ENCODE measurements around the gene RBM25. TPM values are rescaled to one million over a fixed set of nuclear protein-coding genes. Genes with fewer than 3 reads are reported as not detected.

RBM25 gene
- total and polyA plus RNA-seq, 9 donors: 36.5 to 93.5 (median 76.7) TPM

DNA sequence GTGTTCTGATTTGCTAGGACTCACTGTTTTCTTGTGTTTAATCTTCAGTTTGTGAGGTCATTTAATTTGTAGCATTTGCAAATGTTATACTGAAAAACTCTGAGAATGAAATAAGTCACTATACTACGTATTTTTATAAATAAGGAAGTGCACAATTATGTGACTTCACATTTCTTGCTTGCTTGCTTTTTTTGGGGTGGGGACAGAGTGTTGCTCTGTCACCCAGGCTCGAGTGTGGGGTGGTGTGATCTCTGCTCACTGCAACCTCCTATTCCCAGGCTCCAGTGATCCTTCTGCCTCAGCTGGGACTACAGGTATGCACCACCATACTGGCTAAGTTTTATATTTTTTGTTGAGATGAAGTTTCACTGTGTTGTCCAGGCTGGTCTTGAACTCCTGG is 32.7 kb downstream of the RBM25 start:
- H3K9me3 ChIP-seq (replicated peaks; ENCODE audit: control insufficient read depth, low read depth, low read length): no peaks in the 10 kb centered on the region
- DNase-seq: no peak
- H3K27me3 ChIP-seq (ENCODE audit: control insufficient read depth, insufficient read depth, low read length): no peaks in the 10 kb centered on the region
- WGBS (ENCODE audit: insufficient coverage): no CpG with 5 or more reads among the region's 2 CpGs
- peaks cover 41% of the 10 kb centered on the region for H3K36me3 ChIP-seq (ENCODE audit: control insufficient read depth, insufficient read depth, low read length)
- no peaks in the 10 kb centered on the region for H3K4me1 ChIP-seq (ENCODE audit: control insufficient read depth, insufficient read depth, low read length)
- no peak overlapping the region for H3K27ac ChIP-seq (ENCODE audit: low read length)
- no peak overlapping the region for H3K4me3 ChIP-seq (ENCODE audit: low read length)

DNA sequence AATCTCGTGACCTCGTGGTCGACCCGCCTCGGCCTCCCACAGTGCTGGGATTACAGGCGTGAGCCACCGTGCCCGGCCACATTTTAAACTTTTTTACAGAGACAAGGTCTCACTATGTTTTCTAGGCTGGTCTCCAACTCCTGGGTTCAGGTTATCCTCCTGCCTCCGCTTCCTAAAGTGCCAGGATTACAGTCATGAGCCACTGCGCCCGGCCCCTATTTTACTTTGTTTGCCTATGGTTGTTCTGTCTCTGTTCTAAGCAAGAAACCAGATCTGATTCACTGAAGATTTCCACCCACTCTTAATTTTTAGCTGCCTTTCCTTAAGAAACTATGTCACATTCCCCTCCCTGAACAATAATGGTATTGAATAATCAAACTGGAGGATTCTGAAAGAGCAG is 39.1 kb downstream of the RBM25 start:
- no peak for DNase-seq
- Histone ChIP-seq H3K9me3 (replicated peaks; ENCODE audit: control insufficient read depth, low read depth, low read length) (no peaks in the 10 kb centered on the region), H3K4me1 (ENCODE audit: control insufficient read depth, insufficient read depth, low read length) (no peaks in the 10 kb centered on the region), H3K4me3 (ENCODE audit: low read length) (no peak overlapping the region), H3K27ac (ENCODE audit: low read length) (no peak overlapping the region), H3K36me3 (ENCODE audit: control insufficient read depth, insufficient read depth, low read length) (peaks cover 28% of the 10 kb centered on the region), H3K27me3 (ENCODE audit: control insufficient read depth, insufficient read depth, low read length) (no peaks in the 10 kb centered on the region)
- WGBS (ENCODE audit: insufficient coverage): 92% methylated on average over 11 of the region's 11 CpGs

DNA sequence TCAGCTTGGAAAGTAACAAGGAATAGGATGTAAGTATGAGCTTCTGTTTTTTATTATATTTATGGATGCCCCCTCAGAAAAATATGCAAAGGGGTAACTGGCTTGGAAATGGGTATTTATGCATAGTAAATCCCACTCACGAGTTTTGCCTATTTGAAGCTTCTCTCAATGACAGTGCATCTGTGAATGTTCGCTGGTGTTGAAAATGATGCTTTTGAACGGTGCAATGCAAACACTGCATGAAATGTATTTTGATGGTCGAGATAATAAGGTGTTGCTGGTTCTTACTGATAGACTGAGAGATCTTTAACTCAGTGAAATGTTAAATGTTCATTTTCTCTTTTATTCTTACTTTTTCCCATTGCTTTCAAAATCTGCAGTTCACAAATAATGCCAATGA is 42.0 kb downstream of the RBM25 start:
- H3K36me3 ChIP-seq (ENCODE audit: control insufficient read depth, insufficient read depth, low read length): peaks cover 50% of the 10 kb centered on the region
- no peaks in the 10 kb centered on the region for H3K27me3 ChIP-seq (ENCODE audit: control insufficient read depth, insufficient read depth, low read length)
- no peak for DNase-seq
- no peak overlapping the region for H3K4me3 ChIP-seq (ENCODE audit: low read length)
- WGBS (ENCODE audit: insufficient coverage): 87% methylated on average over 2 of the region's 4 CpGs
- H3K9me3 ChIP-seq (replicated peaks; ENCODE audit: control insufficient read depth, low read depth, low read length): no peaks in the 10 kb centered on the region
- H3K4me1 ChIP-seq (ENCODE audit: control insufficient read depth, insufficient read depth, low read length): no peaks in the 10 kb centered on the region
- H3K27ac ChIP-seq (ENCODE audit: low read length): no peak overlapping the region

- H3K9me3 ChIP-seq (replicated peaks; ENCODE audit: control insufficient read depth, low read depth, low read length): no peaks in the 10 kb centered on the region
- no peak overlapping the region for H3K4me3 ChIP-seq (ENCODE audit: low read length)
- no peaks in the 10 kb centered on the region for H3K27me3 ChIP-seq (ENCODE audit: control insufficient read depth, insufficient read depth, low read length)
- no peak for DNase-seq
- WGBS (ENCODE audit: insufficient coverage): 95% methylated on average over 24 of the region's 27 CpGs
- peaks cover 50% of the 10 kb centered on the region for H3K36me3 ChIP-seq (ENCODE audit: control insufficient read depth, insufficient read depth, low read length)
- H3K4me1 ChIP-seq (ENCODE audit: control insufficient read depth, insufficient read depth, low read length): no peaks in the 10 kb centered on the region
- no peak overlapping the region for H3K27ac ChIP-seq (ENCODE audit: low read length)
Measured at GRCh38 chr14:73102806-73103497, 44.6 kb downstream of the RBM25 start.

DNA sequence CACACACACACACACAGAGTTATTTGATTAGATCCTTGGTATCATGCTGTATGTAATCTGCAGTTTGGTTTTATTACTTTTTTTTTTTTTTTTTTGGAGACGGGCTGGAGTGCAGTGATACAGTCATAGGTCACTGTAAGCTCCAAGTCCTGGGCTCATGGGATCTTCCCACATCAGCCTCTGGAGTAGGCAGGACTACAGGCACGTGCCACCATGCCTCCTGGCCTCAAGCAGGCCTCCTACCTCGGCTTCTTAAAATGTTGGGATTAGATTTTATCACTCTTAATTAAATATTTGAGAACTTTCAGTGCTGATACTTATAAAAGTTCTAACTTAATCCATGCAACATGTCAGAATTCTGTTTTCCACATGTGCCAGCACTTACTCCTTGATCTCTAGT is 46.7 kb downstream of the RBM25 start:
- Histone ChIP-seq H3K4me3 (ENCODE audit: low read length) (no peak overlapping the region), H3K27me3 (ENCODE audit: control insufficient read depth, insufficient read depth, low read length) (no peaks in the 10 kb centered on the region), H3K4me1 (ENCODE audit: control insufficient read depth, insufficient read depth, low read length) (no peaks in the 10 kb centered on the region), H3K27ac (ENCODE audit: low read length) (no peak overlapping the region), H3K36me3 (ENCODE audit: control insufficient read depth, insufficient read depth, low read length) (peaks cover 57% of the 10 kb centered on the region), H3K9me3 (replicated peaks; ENCODE audit: control insufficient read depth, low read depth, low read length) (no peaks in the 10 kb centered on the region)
- no CpG with 5 or more reads among the region's 3 CpGs for WGBS (ENCODE audit: insufficient coverage)
- no peak for DNase-seq

- no peaks in the 10 kb centered on the region for H3K27me3 ChIP-seq (ENCODE audit: control insufficient read depth, insufficient read depth, low read length)
- H3K27ac ChIP-seq (ENCODE audit: low read length): no peak overlapping the region
- WGBS (ENCODE audit: insufficient coverage): 92% methylated on average over 13 of the region's 16 CpGs
- peaks cover 57% of the 10 kb centered on the region for H3K36me3 ChIP-seq (ENCODE audit: control insufficient read depth, insufficient read depth, low read length)
- H3K4me1 ChIP-seq (ENCODE audit: control insufficient read depth, insufficient read depth, low read length): no peaks in the 10 kb centered on the region
- DNase-seq: no peak
- no peak overlapping the region for H3K4me3 ChIP-seq (ENCODE audit: low read length)
- no peaks in the 10 kb centered on the region for H3K9me3 ChIP-seq (replicated peaks; ENCODE audit: control insufficient read depth, low read depth, low read length)
Measured at GRCh38 chr14:73105727-73106126, 47.4 kb downstream of the RBM25 start.

GRCh38 chr14:73116079-73116665 is 57.8 kb downstream of the RBM25 start:
- no peak overlapping the region for H3K4me3 ChIP-seq (ENCODE audit: low read length)
- peaks cover 38% of the 10 kb centered on the region for H3K36me3 ChIP-seq (ENCODE audit: control insufficient read depth, insufficient read depth, low read length)
- DNase-seq: no peak
- no peak overlapping the region for H3K27ac ChIP-seq (ENCODE audit: low read length)
- no peaks in the 10 kb centered on the region for H3K27me3 ChIP-seq (ENCODE audit: control insufficient read depth, insufficient read depth, low read length)
- WGBS (ENCODE audit: insufficient coverage): 95% methylated on average over 4 of the region's 6 CpGs
- H3K9me3 ChIP-seq (replicated peaks; ENCODE audit: control insufficient read depth, low read depth, low read length): no peaks in the 10 kb centered on the region
- H3K4me1 ChIP-seq (ENCODE audit: control insufficient read depth, insufficient read depth, low read length): no peaks in the 10 kb centered on the region

GRCh38 chr14:73124180-73124894 is 66.0 kb downstream of the RBM25 start:
- WGBS (ENCODE audit: insufficient coverage): 53% methylated on average over 3 of the region's 6 CpGs
- Histone ChIP-seq H3K4me1 (ENCODE audit: control insufficient read depth, insufficient read depth, low read length) (no peaks in the 10 kb centered on the region), H3K27ac (ENCODE audit: low read length) (no peak overlapping the region), H3K9me3 (replicated peaks; ENCODE audit: control insufficient read depth, low read depth, low read length) (no peaks in the 10 kb centered on the region), H3K4me3 (ENCODE audit: low read length) (no peak overlapping the region), H3K27me3 (ENCODE audit: control insufficient read depth, insufficient read depth, low read length) (no peaks in the 10 kb centered on the region), H3K36me3 (ENCODE audit: control insufficient read depth, insufficient read depth, low read length) (peaks cover 12% of the 10 kb centered on the region)
- DNase-seq: no peak

DNA sequence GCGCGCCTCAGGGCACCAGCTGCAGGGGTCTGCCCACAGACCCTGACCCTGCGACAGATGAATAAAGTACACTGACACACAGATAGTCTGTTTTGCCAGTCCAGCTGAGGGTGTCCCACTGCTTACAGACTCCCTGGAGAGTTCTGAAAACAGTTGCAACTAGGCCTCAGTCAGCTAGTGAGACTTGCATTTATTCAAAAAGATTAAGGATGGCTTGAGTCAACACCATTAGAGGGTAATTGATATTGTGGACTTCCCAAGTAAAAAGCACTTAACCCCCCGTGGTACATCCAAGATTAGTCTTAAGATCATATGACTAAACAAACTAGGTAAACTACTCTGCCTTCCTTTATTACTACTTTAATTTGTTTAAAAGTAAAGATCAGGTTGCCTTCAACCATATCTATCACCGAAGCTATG is 66.8 kb downstream of the RBM25 start:
- Histone ChIP-seq H3K36me3 (ENCODE audit: control insufficient read depth, insufficient read depth, low read length) (peaks cover 12% of the 10 kb centered on the region), H3K27me3 (ENCODE audit: control insufficient read depth, insufficient read depth, low read length) (no peaks in the 10 kb centered on the region), H3K27ac (ENCODE audit: low read length) (no peak overlapping the region), H3K4me3 (ENCODE audit: low read length) (no peak overlapping the region), H3K4me1 (ENCODE audit: control insufficient read depth, insufficient read depth, low read length) (no peaks in the 10 kb centered on the region), H3K9me3 (replicated peaks; ENCODE audit: control insufficient read depth, low read depth, low read length) (no peaks in the 10 kb centered on the region)
- 85% methylated on average over 3 of the region's 5 CpGs for WGBS (ENCODE audit: insufficient coverage)
- DNase-seq: no peak

DNA sequence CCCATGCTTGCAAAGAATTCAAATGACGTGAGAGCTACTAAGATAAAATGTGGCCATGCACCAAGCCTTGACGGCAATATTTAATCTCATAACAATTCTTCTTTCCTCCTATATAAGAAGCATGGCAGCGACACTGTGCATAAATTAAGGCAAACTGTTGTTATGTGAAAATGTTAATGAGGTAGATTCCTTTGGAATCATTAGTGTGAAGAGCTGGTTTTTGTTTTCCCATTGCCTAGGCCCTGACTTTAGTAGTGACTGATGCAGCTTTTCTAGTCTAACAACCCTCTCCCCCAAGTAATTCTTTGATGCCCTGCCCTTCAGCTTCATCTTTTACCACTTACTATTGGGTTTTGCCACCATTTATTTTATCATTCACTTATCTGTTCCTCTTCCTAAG is 67.4 kb downstream of the RBM25 start:
- Histone ChIP-seq H3K4me3 (ENCODE audit: low read length) (no peak overlapping the region), H3K36me3 (ENCODE audit: control insufficient read depth, insufficient read depth, low read length) (peaks cover 12% of the 10 kb centered on the region), H3K4me1 (ENCODE audit: control insufficient read depth, insufficient read depth, low read length) (no peaks in the 10 kb centered on the region), H3K27ac (ENCODE audit: low read length) (no peak overlapping the region), H3K9me3 (replicated peaks; ENCODE audit: control insufficient read depth, low read depth, low read length) (no peaks in the 10 kb centered on the region), H3K27me3 (ENCODE audit: control insufficient read depth, insufficient read depth, low read length) (no peaks in the 10 kb centered on the region)
- WGBS (ENCODE audit: insufficient coverage): no CpG with 5 or more reads among the region's 3 CpGs
- no peak for DNase-seq
